GM12878 (cell line): ENCODE data around the gene RDH12. TPM values are rescaled to one million over a fixed set of nuclear protein-coding genes. Genes with fewer than 3 reads are reported as not detected.

Source experiments
- CEBPB ChIP-seq, 2 experiments: fragments of 150-350 bp in 1 of 2; IDR thresholded peaks; 2 replicates each; pipeline ENCODE4 v1.6.1; 2012 to 2014; ENCODE audit warnings: low read depth in 2 of 2, low read length in 2 of 2, borderline replicate concordance in 1 of 2, inconsistent platforms in 1 of 2
- CREM ChIP-seq: IDR thresholded peaks from 2 replicates; pipeline ENCODE4 v1.6.1; 2014; ENCODE audit warnings: antibody characterized with exemption, low read depth
- DPF2 ChIP-seq: fragments of 450-650 bp; IDR thresholded peaks from 2 replicates; pipeline ENCODE4 v1.6.1; 2017; ENCODE audit warnings: mild to moderate bottlenecking
- EGR1 ChIP-seq, 2 experiments: IDR thresholded peaks; 1 replicate in 1 of 2; 2 replicates in 1 of 2; pipeline ENCODE4 v1.6.1; 2011 to 2012; ENCODE audit warnings: low read depth in 2 of 2, low read length in 2 of 2, borderline replicate concordance in 1 of 2, mild to moderate bottlenecking in 1 of 2, moderate library complexity in 1 of 2
- FOXK2 ChIP-seq: fragments of 450-650 bp; IDR thresholded peaks from 2 replicates; pipeline ENCODE4 v1.6.1; 2017; ENCODE audit warnings: mild to moderate bottlenecking, moderate library complexity
- GABPA ChIP-seq: IDR thresholded peaks from 2 replicates; pipeline ENCODE4 v1.6.1; 2014; ENCODE audit warnings: antibody characterized with exemption, low read depth, mild to moderate bottlenecking, inconsistent platforms
- IKZF1 ChIP-seq: fragments of 450-650 bp; conservative IDR thresholded peaks from 2 replicates; pipeline ENCODE4 v1.6.1; 2017; ENCODE audit warnings: antibody characterized with exemption, mild to moderate bottlenecking
- IKZF2 ChIP-seq, 2 experiments: fragments of 450-650 bp; IDR thresholded peaks; 2 replicates each; pipeline ENCODE4 v1.6.1; 2017; ENCODE audit warnings: mild to moderate bottlenecking in 2 of 2, moderate library complexity in 2 of 2
- IRF5 ChIP-seq: fragments of 450-650 bp; IDR thresholded peaks from 2 replicates; pipeline ENCODE4 v1.6.1; 2017; ENCODE audit warnings: borderline replicate concordance
- JUNB ChIP-seq: IDR thresholded peaks from 2 replicates; pipeline ENCODE4 v1.6.1; 2016; ENCODE audit warnings: antibody characterized with exemption, mild to moderate bottlenecking
- MEF2B ChIP-seq: fragments of 450-650 bp; IDR thresholded peaks from 2 replicates; pipeline ENCODE4 v1.6.1; 2018; ENCODE audit warnings: mild to moderate bottlenecking, moderate library complexity; ENCODE audit not compliant: partially characterized antibody, poor library complexity, severe bottlenecking
- NKRF ChIP-seq: fragments of 450-650 bp; conservative IDR thresholded peaks from 2 replicates; pipeline ENCODE4 v1.6.1; 2017; ENCODE audit warnings: mild to moderate bottlenecking, moderate library complexity
- PAX8 ChIP-seq: fragments of 450-650 bp; IDR thresholded peaks from 2 replicates; pipeline ENCODE4 v1.6.1; 2017; ENCODE audit warnings: mild to moderate bottlenecking, moderate library complexity
- PKNOX1 ChIP-seq: fragments of 450-650 bp; IDR thresholded peaks from 2 replicates; pipeline ENCODE4 v1.6.1; 2016; ENCODE audit warnings: mild to moderate bottlenecking
- POLR2A ChIP-seq: IDR thresholded peaks from 2 replicates; pipeline ENCODE4 v1.6.1; 2011; ENCODE audit warnings: low read depth, mild to moderate bottlenecking, low read length
- RAD21 ChIP-seq: IDR thresholded peaks from 2 replicates; pipeline ENCODE4 v1.6.1; 2011; ENCODE audit warnings: mild to moderate bottlenecking, low read depth, low read length, moderate library complexity; ENCODE audit not compliant: insufficient read depth
- RUNX3 ChIP-seq: IDR thresholded peaks from 2 replicates; pipeline ENCODE4 v1.6.1; 2012; ENCODE audit warnings: low read length, inconsistent platforms
- SMAD5 ChIP-seq: IDR thresholded peaks from 2 replicates; pipeline ENCODE4 v1.6.1; 2016; ENCODE audit warnings: antibody characterized with exemption, low read depth
- SMARCA5 ChIP-seq: fragments of 450-650 bp; IDR thresholded peaks from 2 replicates; pipeline ENCODE4 v1.6.1; 2017; ENCODE audit warnings: mild to moderate bottlenecking
- SMC3 ChIP-seq: IDR thresholded peaks from 2 replicates; pipeline ENCODE4 v1.6.1; 2011; ENCODE audit warnings: low read length, improper control_type of control experiment, borderline replicate concordance
- SPI1 ChIP-seq: IDR thresholded peaks from 2 replicates; pipeline ENCODE4 v1.6.1; 2011; ENCODE audit warnings: low read depth, mild to moderate bottlenecking, low read length, moderate library complexity, borderline replicate concordance; ENCODE audit not compliant: insufficient read depth
- SRF ChIP-seq, 2 experiments: IDR thresholded peaks; 2 replicates each; pipeline ENCODE4 v1.6.1; 2011; ENCODE audit warnings: low read depth in 2 of 2, low read length in 2 of 2, mild to moderate bottlenecking in 1 of 2, moderate library complexity in 1 of 2
- STAT1 ChIP-seq: fragments of 450-650 bp; conservative IDR thresholded peaks from 2 replicates; pipeline ENCODE4 v1.6.1; 2014; ENCODE audit warnings: antibody characterized with exemption, mild to moderate bottlenecking
- SUPT20H ChIP-seq: IDR thresholded peaks from 2 replicates; pipeline ENCODE4 v1.6.1; 2011; ENCODE audit warnings: low read depth, mild to moderate bottlenecking, low read length, moderate library complexity, borderline replicate concordance; ENCODE audit not compliant: control insufficient read depth
- TBL1XR1 ChIP-seq: IDR thresholded peaks from 2 replicates; pipeline ENCODE4 v1.6.1; 2012; ENCODE audit warnings: low read depth, low read length, improper control_type of control experiment
- USF2 ChIP-seq: IDR thresholded peaks from 2 replicates; pipeline ENCODE4 v1.6.1; 2011; ENCODE audit warnings: low read depth, low read length, improper control_type of control experiment, borderline replicate concordance
- WRNIP1 ChIP-seq: IDR thresholded peaks from 2 replicates; pipeline ENCODE4 v1.6.1; 2011; ENCODE audit warnings: low read depth, low read length, improper control_type of control experiment, borderline replicate concordance
- YY1 ChIP-seq: IDR thresholded peaks from 2 replicates; pipeline ENCODE4 v1.6.1; 2011; ENCODE audit warnings: low read depth, mild to moderate bottlenecking, low read length
- polyA plus RNA-seq, 11 experiments: library from polyadenylated mRNA; depleted of rRNA in 4 of 11; unstranded in 6 of 11; stranded (reverse) in 5 of 11; fragments of >200 nt; fragmentation: Nextera tagmentation in 4 of 11; fragmentation: Illumina TruSeq in 1 of 11; extraction: Ambion mirVana in 4 of 11; extraction: Trizol in 1 of 11; gene quantifications; 1 replicate in 1 of 11; 2 replicates in 10 of 11; pipeline versions ENCODE4 v1.2.1 to v1.2.3, GENCODE V29; 2011 to 2016; ENCODE audit warnings: inconsistent platforms in 2 of 11, missing spikeins in 2 of 11, low read depth in 1 of 11
- total RNA-seq, 4 experiments: library from RNA; depleted of rRNA in 3 of 4; stranded (reverse); fragments of >200 nt in 3 of 4; fragmentation: Illumina TruSeq in 1 of 4; extraction: Trizol in 1 of 4; gene quantifications; 2 replicates each; pipeline versions ENCODE4 v1.2.1 to v1.2.3, GENCODE V29; 2013 to 2021

The RDH12 gene
- total and polyA plus RNA-seq, 10 of the 15 experiments (the other 5 are each of a cell fraction or from before 2014, with no cell fraction given), result not detected

GRCh38 chr14:67694791-67695393 is 6.8 kb upstream of the RDH12 start (continued):
- TF ChIP-seq EGR1 (IDR thresholded peaks at IDR 0.05; ENCODE audit: borderline replicate concordance in 1 of 2, low read depth in 2 of 2, low read length in 2 of 2) (no peak), RAD21 (no peak), YY1 (no peak), IRF5 (no peak), IKZF2 (IDR thresholded peaks at IDR 0.05) (peak in 1 of 2 experiments; percentile 29; a peak in 1 of 4 replicates), SUPT20H (no peak), JUNB (0 out of 2 replicates have a peak, but pooled peaks have one; percentile 10), RUNX3 (0 out of 2 replicates have a peak, but pooled peaks have one; percentile 30), POLR2A (peak; percentile 56; the same call in 1 of the 2 replicates), STAT1 (no peak), USF2 (no peak), SRF (IDR thresholded peaks at IDR 0.05; ENCODE audit: low read depth in 2 of 2, low read length in 2 of 2) (no peak), IKZF1 (no peak), SPI1 (no peak), SMAD5 (0 out of 2 replicates have a peak, but pooled peaks have one; percentile 20), GABPA (no peak), SMARCA5 (no peak), SMC3 (no peak), MEF2B (no peak), NKRF (no peak), FOXK2 (no peak), PKNOX1 (peak; percentile 91), CREM (peak; percentile 14; the same call in 1 of the 2 replicates), DPF2 (no peak; the same call in 1 of the 2 replicates), PAX8 (no peak), TBL1XR1 (no peak), CEBPB (IDR thresholded peaks at IDR 0.05; ENCODE audit: borderline replicate concordance in 1 of 2, low read depth in 2 of 2, low read length in 2 of 2) (no peak), WRNIP1 (no peak)
